ENCODE data around the gene COPG2.
"Not testable (repeated sequence)": the region's sequence is repeated elsewhere in the genome, so short reads cannot be mapped to it uniquely, and the experiment has no call there.

Gene COPG2

GRCh38 chr7:130524628-130525027, 143.9 kb downstream of the COPG2 start:
- in situ Hi-C loops (cut with HindIII; ENCODE audit: low sequenced_read_pairs), result no loop called here
- H3K4me3 ChIP-seq (ENCODE audit: low read depth, low read length), result no peak overlapping the region
- no peak for DNase-seq (ENCODE audit: low read depth)
- no peak for TF ChIP-seq CTCF (IDR thresholded peaks at IDR 0.05; ENCODE audit: low read depth, low read length, missing control alignments)

GRCh38 chr7:130523519-130524125, 144.9 kb downstream of the COPG2 start:
- in situ Hi-C loops (cut with HindIII; ENCODE audit: low sequenced_read_pairs), result not testable (repeated sequence)

GRCh38 chr7:130521258-130521951, 147.1 kb downstream of the COPG2 start:
- no peak for TF ChIP-seq CTCF (IDR thresholded peaks at IDR 0.05; ENCODE audit: low read depth, low read length, missing control alignments)
- in situ Hi-C loops (cut with HindIII; ENCODE audit: low sequenced_read_pairs), result no loop called here
- no peak overlapping the region for H3K4me3 ChIP-seq (ENCODE audit: low read depth, low read length)
- no peak for DNase-seq (ENCODE audit: low read depth)

More at GRCh38 chr7:130523519-130524125, 144.9 kb downstream of the COPG2 start:
- not testable (repeated sequence) for DNase-seq (ENCODE audit: low read depth); H3K4me3 ChIP-seq (ENCODE audit: low read depth, low read length)

- H3K4me3 ChIP-seq (ENCODE audit: low read depth, low read length), result no peak overlapping the region
- in situ Hi-C loops (cut with HindIII; ENCODE audit: low sequenced_read_pairs), result no loop called here
- DNase-seq (ENCODE audit: low read depth), result no peak
- no peak for TF ChIP-seq CTCF (IDR thresholded peaks at IDR 0.05; ENCODE audit: low read depth, low read length, missing control alignments)
These were observed 153.1 kb downstream of the COPG2 start for GRCh38 chr7:130515315-130516040.

- H3K4me3 ChIP-seq (ENCODE audit: low read depth, low read length), result no peak overlapping the region
- no peak for TF ChIP-seq CTCF (IDR thresholded peaks at IDR 0.05; ENCODE audit: low read depth, low read length, missing control alignments)
- in situ Hi-C loops (cut with HindIII; ENCODE audit: low sequenced_read_pairs), result no loop called here
- no peak for DNase-seq (ENCODE audit: low read depth)
These were observed 155.1 kb downstream of the COPG2 start for GRCh38 chr7:130513447-130513846.

DNA sequence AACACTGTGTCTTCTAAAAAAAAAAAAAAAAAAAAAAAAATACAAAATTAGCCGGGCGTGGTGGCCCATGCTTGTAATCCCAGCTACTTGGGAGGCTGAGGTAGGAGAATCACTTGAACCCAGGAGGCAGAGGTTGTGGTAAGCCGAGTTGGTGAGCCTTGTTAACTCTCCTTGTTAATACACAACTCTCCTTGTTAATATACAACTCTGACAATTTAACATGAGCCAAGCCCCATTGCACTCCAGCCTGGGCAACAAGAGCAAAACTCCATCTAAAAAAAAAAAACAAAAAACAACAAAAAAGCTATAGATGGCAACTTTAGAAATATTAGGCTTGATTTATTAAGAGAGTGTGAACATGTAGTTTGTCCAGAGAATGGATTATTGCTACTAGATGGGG, 156.5 kb downstream of the COPG2 start:
- DNase-seq (ENCODE audit: low read depth); in situ Hi-C loops (cut with HindIII; ENCODE audit: low sequenced_read_pairs); H3K4me3 ChIP-seq (ENCODE audit: low read depth, low read length): not testable (repeated sequence)

DNA sequence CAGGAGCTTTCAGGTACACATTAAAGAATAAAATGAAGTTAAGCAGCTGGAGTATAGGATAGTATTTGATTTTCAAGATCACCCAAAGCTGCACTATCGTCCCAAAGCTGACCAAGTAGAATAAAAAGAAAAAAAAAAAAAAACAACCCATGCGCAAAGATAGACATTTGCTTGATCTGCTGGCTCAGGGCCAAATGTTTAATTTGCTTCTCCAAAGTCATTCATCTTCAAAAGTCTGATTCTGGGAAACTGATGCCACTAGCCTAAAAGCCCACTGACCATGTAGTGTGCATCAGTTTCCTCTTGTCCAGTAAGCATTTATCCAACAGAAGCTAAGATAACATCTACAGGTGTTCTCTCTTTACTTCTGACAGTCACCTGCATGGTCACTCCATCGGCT, 162.2 kb downstream of the COPG2 start:
- no peak for TF ChIP-seq CTCF (IDR thresholded peaks at IDR 0.05; ENCODE audit: low read depth, low read length, missing control alignments)
- H3K4me3 ChIP-seq (ENCODE audit: low read depth, low read length), result no peak overlapping the region
- no peak for DNase-seq (ENCODE audit: low read depth)
- in situ Hi-C loops (cut with HindIII; ENCODE audit: low sequenced_read_pairs), result no loop called here

All from astrocyte of the cerebellum (primary cell).